ENCODE data around the gene HOXA3.

GRCh38 chr7:27141923-27142579 lies 10.3 kb downstream of the HOXA3 start:
- TF ChIP-seq FOXA1 (IDR thresholded peaks at IDR 0.05; ENCODE audit: borderline replicate concordance) (no peak), ZNF354B (CRISPR knock-in tag; IDR thresholded peaks at IDR 0.05) (no peak), ETV5 (CRISPR knock-in tag; IDR thresholded peaks at IDR 0.05; ENCODE audit: low read depth) (no peak), ZZZ3 (IDR thresholded peaks at IDR 0.05) (no peak), NFE2 (IDR thresholded peaks at IDR 0.05; ENCODE audit: low read depth) (no peak), TAF1 (IDR thresholded peaks at IDR 0.05; ENCODE audit: control insufficient read depth, extremely low read depth, insufficient read depth, low read length, severe bottlenecking) (no peak), GABPA (tag; conservative IDR thresholded peaks at IDR 0.05; ENCODE audit: low read depth) (no peak)

Measured in K562 (cell line).